Lung (tissue), 12 donors: ENCODE measurements around the gene LRP1B. TPM values are rescaled to one million over a fixed set of nuclear protein-coding genes. Genes with fewer than 3 reads are reported as not detected.

ENCODE experiments used
- ATAC-seq: fragments of 200-7000 bp; cut with Tn5 transposase; one replicate; pipeline ENCODE4 v1.9.1; 2020; ENCODE audit warnings: moderate number of reproducible peaks; ENCODE audit not compliant: insufficient read depth, low FRiP score
- DNase-seq, 3 donors: peaks; one replicate each; pipeline ENCODE4 v3.0.0-alpha.2; 2013 to 2017
- H3K27ac ChIP-seq, 2 donors: one replicate each; pipeline ENCODE4 v1.5.1; 2013; ENCODE audit warnings: mild to moderate bottlenecking in 2 of 2, moderate library complexity in 2 of 2, control low read depth in 1 of 2, inconsistent platforms in 1 of 2, low read depth in 1 of 2, low read length in 1 of 2
- H3K27me3 ChIP-seq, 3 donors: one replicate each; pipeline ENCODE4 v1.5.1; 2013; ENCODE audit warnings: low read length in 2 of 3; ENCODE audit not compliant: control insufficient read depth in 3 of 3, insufficient read depth in 3 of 3
- H3K36me3 ChIP-seq, 4 donors: one replicate each; pipeline ENCODE4 v1.5.1; 2013; ENCODE audit warnings: low read length in 4 of 4, mild to moderate bottlenecking in 1 of 4, moderate library complexity in 1 of 4; ENCODE audit not compliant: control insufficient read depth in 4 of 4, insufficient read depth in 4 of 4
- H3K4me1 ChIP-seq, 5 donors: one replicate each; pipeline ENCODE4 v1.5.1; 2013; ENCODE audit warnings: low read length in 5 of 5, mild to moderate bottlenecking in 2 of 5, moderate library complexity in 1 of 5; ENCODE audit not compliant: control insufficient read depth in 5 of 5, insufficient read depth in 5 of 5
- H3K4me3 ChIP-seq: one replicate; pipeline ENCODE4 v1.5.1; 2013; ENCODE audit warnings: mild to moderate bottlenecking, control low read depth, moderate library complexity
- H3K9ac ChIP-seq, 2 donors: one replicate each; pipeline ENCODE4 v1.5.1; 2013; ENCODE audit warnings: low read length in 2 of 2, control low read depth in 1 of 2; ENCODE audit not compliant: insufficient read depth in 1 of 2
- H3K9me3 ChIP-seq, 4 donors: one replicate each; pipeline ENCODE4 v1.5.1; 2013; ENCODE audit warnings: low read length in 3 of 4, mild to moderate bottlenecking in 1 of 4, moderate library complexity in 1 of 4; ENCODE audit not compliant: control insufficient read depth in 4 of 4, insufficient read depth in 3 of 4
- CTCF ChIP-seq: IDR thresholded peaks from 2 replicates; pipeline ENCODE4 v1.5.1; 2012; ENCODE audit warnings: mild to moderate bottlenecking; ENCODE audit errors: control extremely low read depth, extremely low read depth
- WGBS, 2 donors: extraction: QIAGEN DNeasy Blood & Tissue Kit; methylation state at CpG; one replicate each; pipeline ENCODE4 v1.1.7; 2013; 5-methylcytosine and 5-hydroxymethylcytosine counted together
- polyA plus RNA-seq, 2 donors: library from polyadenylated mRNA; stranded (reverse); fragments of 200-250 nt; gene quantifications; one replicate each; pipeline ENCODE4 v1.2.1, GENCODE V29; 2013
- total RNA-seq, 2 donors: library from RNA; depleted of rRNA in 1 of 2; stranded (reverse); fragments of >200 nt in 1 of 2; gene quantifications; one replicate each; pipeline ENCODE4 v1.2.1, GENCODE V29; 2014 to 2021
- donor health status: control.
- donor health status: control.
- donor health status: Bipolar disorder and iron deficiency.
- donor health status: healthy.
- donor health status: DM: yes; HTN: yes; CAD: no.

LRP1B gene
- total and polyA plus RNA-seq, 4 donors: 0.01 to 6.5 (median 0.16) TPM

GRCh38 chr2:141348481-141348880 lies 782.3 kb downstream of the LRP1B start:
- Histone ChIP-seq H3K27ac (no peak overlapping the region), H3K36me3 (no peaks in the 10 kb centered on the region), H3K4me1 (no peaks in the 10 kb centered on the region), H3K9ac (no peak overlapping the region), H3K9me3 (no peaks in the 10 kb centered on the region), H3K4me3 (no peak overlapping the region), H3K27me3 (no peaks in the 10 kb centered on the region)
- DNase-seq (no peak), ATAC-seq (no peak)
- no peak for TF ChIP-seq CTCF
- WGBS, 2 donors: 93 to 98% methylated on average over 1 of the region's 1 CpG

GRCh38 chr2:141341444-141341843 lies 789.4 kb downstream of the LRP1B start:
- H3K9me3 ChIP-seq: no peaks in the 10 kb centered on the region
- no peaks in the 10 kb centered on the region for H3K27me3 ChIP-seq
- no peak overlapping the region for H3K9ac ChIP-seq
- ATAC-seq (no peak), DNase-seq (peak in 2 of 3 donors; percentile 4 to 36)
- 72% methylated on average over 2 of the region's 2 CpGs for WGBS, 2 donors
- no peak for TF ChIP-seq CTCF
- no peak overlapping the region for H3K4me3 ChIP-seq
- no peaks in the 10 kb centered on the region for H3K4me1 ChIP-seq
- H3K36me3 ChIP-seq: no peaks in the 10 kb centered on the region
- H3K27ac ChIP-seq: no peak overlapping the region

DNA sequence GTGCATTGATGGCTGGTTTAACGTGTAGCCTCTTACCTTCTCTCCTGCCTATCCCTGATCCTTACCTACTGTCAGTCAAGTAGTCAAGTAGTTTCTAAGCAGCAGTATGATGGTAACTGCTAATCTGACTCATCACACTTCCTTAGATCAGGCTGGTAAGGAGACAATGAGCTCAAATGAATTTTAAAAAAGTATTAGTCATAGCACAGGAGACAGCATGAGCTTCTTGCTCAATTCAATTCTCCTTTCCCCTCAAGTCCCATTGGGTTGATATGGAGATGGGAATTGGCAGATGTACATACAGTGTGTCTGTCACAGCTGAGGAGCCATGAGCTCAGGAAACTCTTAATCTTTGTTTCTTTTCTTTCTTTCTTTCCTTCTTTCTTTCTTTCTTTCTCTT lies 799.7 kb downstream of the LRP1B start:
- no peak for DNase-seq
- Histone ChIP-seq H3K27ac (no peak overlapping the region), H3K4me3 (no peak overlapping the region), H3K9ac (no peak overlapping the region), H3K9me3 (no peaks in the 10 kb centered on the region), H3K27me3 (no peaks in the 10 kb centered on the region), H3K4me1 (peaks cover 0 to 2% (median 0%) of the 10 kb centered on the region in 5 donors), H3K36me3 (no peaks in the 10 kb centered on the region)
- 75 to 76% methylated on average over 1 of the region's 1 CpG for WGBS, 2 donors
- TF ChIP-seq CTCF: no peak
- no peak for ATAC-seq

- no peak overlapping the region for H3K27ac ChIP-seq
- H3K4me1 ChIP-seq: peaks cover 0 to 2% (median 0%) of the 10 kb centered on the region in 5 donors
- no peaks in the 10 kb centered on the region for H3K9me3 ChIP-seq
- no peak overlapping the region for H3K9ac ChIP-seq
- H3K36me3 ChIP-seq: no peaks in the 10 kb centered on the region
- no peak overlapping the region for H3K4me3 ChIP-seq
- ATAC-seq (no peak), DNase-seq (no peak)
- WGBS, 2 donors: 75 to 82% methylated on average over 1 of the region's 1 CpG
- H3K27me3 ChIP-seq: no peaks in the 10 kb centered on the region
- no peak for TF ChIP-seq CTCF
Measured at GRCh38 chr2:141329964-141330363, 800.9 kb downstream of the LRP1B start.
